K562 (cell line): ENCODE measurements around the gene MBOAT1. TPM values are rescaled to one million over a fixed set of nuclear protein-coding genes. Genes with fewer than 3 reads are reported as not detected.

Experiments used
- ATAC-seq: fragments of 200-7000 bp; cut with Tn5 transposase; 3 replicates; pipeline ENCODE4 v1.9.1; 2020; ENCODE audit warnings: moderate library complexity
- BruUV-seq: library from RNA; stranded (reverse); fragments of 400-500 nt; replicated peaks from 2 replicates; lab custom pipeline; 2021; lab: Mats Ljungman, UMichigan
- CTCF ChIA-PET: fragments of 300-600 bp; formaldehyde crosslinking; extraction: SDS; loops from one replicate; lab custom pipeline; 2021; ENCODE audit warnings: low intra/inter-chr PET ratio; lab: Yijun Ruan, JAX
- POLR2A ChIA-PET: fragments of 300-600, 350-650 bp; sonication (Branson Sonifier 250); formaldehyde crosslinking; extraction: SDS; loops from one replicate; lab custom pipeline; 2021; ENCODE audit warnings: antibody characterized with exemption, inconsistent platforms; lab: Yijun Ruan, JAX
- DNase-seq, 4 experiments: peaks; one replicate each; pipeline versions ENCODE4 v3.0.0 to v3.0.0-alpha.2; 2011 to 2018; ENCODE audit warnings: low spot score in 3 of 4, mixed read lengths in 3 of 4; ENCODE audit errors: extremely low read depth in 1 of 4
- FAIRE-seq: peaks from 2 replicates; lab custom pipeline; 2011; peaks lifted over from hg19 to GRCh38; lab: Jason Lieb, UNC
- H2AFZ ChIP-seq: 2 replicates; pipeline ENCODE4 v1.6.0; 2011; ENCODE audit warnings: low read depth, low read length, control low read depth, inconsistent platforms
- H3K27ac ChIP-seq: fragments of 200-600 bp; 3 replicates; pipeline ENCODE4 v1.8.0; 2011; ENCODE audit warnings: low read depth, mild to moderate bottlenecking, control low read depth, inconsistent platforms, low read length, moderate library complexity, mixed read lengths; ENCODE audit errors: extremely low read depth
- H3K27me3 ChIP-seq, 2 experiments: fragments of 300-600 bp in 1 of 2; 2 replicates in 1 of 2; 3 replicates in 1 of 2; pipeline versions ENCODE4 v1.6.0 to v1.8.0; 2011; ENCODE audit warnings: inconsistent platforms in 2 of 2, low read length in 2 of 2, mild to moderate bottlenecking in 1 of 2, mixed read lengths in 1 of 2, moderate library complexity in 1 of 2; ENCODE audit not compliant: control insufficient read depth in 2 of 2, insufficient read depth in 2 of 2
- H3K36me3 ChIP-seq: fragments of 300-600 bp; 3 replicates; pipeline ENCODE4 v1.8.0; 2011; ENCODE audit warnings: mild to moderate bottlenecking, low read length, inconsistent platforms; ENCODE audit not compliant: control insufficient read depth, insufficient read depth
- H3K4me1 ChIP-seq, 2 experiments: fragments of 200-600 bp in 1 of 2; replicated peaks in 1 of 2; 2 replicates in 1 of 2; 3 replicates in 1 of 2; pipeline versions ENCODE4 v1.5.1 to v1.8.0; 2011; ENCODE audit warnings: inconsistent platforms in 2 of 2, low read length in 2 of 2, mild to moderate bottlenecking in 1 of 2, mixed read lengths in 1 of 2, moderate library complexity in 1 of 2; ENCODE audit not compliant: control insufficient read depth in 2 of 2, insufficient read depth in 2 of 2
- H3K4me2 ChIP-seq: 2 replicates; pipeline ENCODE4 v1.6.1; 2011; ENCODE audit warnings: low read length, control low read depth, inconsistent platforms, mixed read lengths; ENCODE audit not compliant: insufficient read depth
- H3K4me3 ChIP-seq: fragments of 200-600 bp; sonication (generic), shearing (Covaris generic); 2 replicates; pipeline ENCODE4 v1.5.1; 2016; ENCODE audit warnings: control low read depth, inconsistent platforms
- H3K79me2 ChIP-seq: fragments of 200-600 bp; 3 replicates; pipeline ENCODE4 v1.8.0; 2011; ENCODE audit warnings: low read length, inconsistent platforms; ENCODE audit not compliant: control insufficient read depth, insufficient read depth
- H3K9ac ChIP-seq, 2 experiments: 2 replicates each; pipeline versions ENCODE4 v1.6.0 to v1.6.1; 2011; ENCODE audit warnings: low read depth in 2 of 2, low read length in 2 of 2, control low read depth in 1 of 2, inconsistent platforms in 1 of 2, mild to moderate bottlenecking in 1 of 2, mixed read lengths in 1 of 2; ENCODE audit not compliant: insufficient read depth in 1 of 2
- H3K9me1 ChIP-seq: one replicate; pipeline ENCODE4 v1.6.0; 2011; ENCODE audit warnings: inconsistent platforms, mild to moderate bottlenecking, low read length, moderate library complexity; ENCODE audit not compliant: control insufficient read depth, insufficient read depth
- H3K9me3 ChIP-seq: replicated peaks from 2 replicates; pipeline ENCODE4 v1.5.1; 2011; ENCODE audit warnings: low read depth, low read length, inconsistent platforms; ENCODE audit not compliant: control insufficient read depth, insufficient read depth
- H4K20me1 ChIP-seq: replicated peaks from 2 replicates; pipeline ENCODE4 v1.6.1; 2011; ENCODE audit warnings: low read length, inconsistent platforms, mixed read lengths; ENCODE audit not compliant: control insufficient read depth, insufficient read depth
- C11orf30 ChIP-seq: fragments of 450-650 bp; IDR thresholded peaks from 2 replicates; pipeline ENCODE4 v1.6.1; 2016; ENCODE audit warnings: low read depth, mild to moderate bottlenecking
- CBX2 ChIP-seq: fragments of 200-600 bp; sonication (generic); IDR thresholded peaks from one replicate; pipeline ENCODE4 v1.6.1; 2012; ENCODE audit warnings: mild to moderate bottlenecking, low read length, inconsistent platforms; ENCODE audit not compliant: insufficient read depth, poor library complexity, severe bottlenecking
- CCAR2 ChIP-seq: fragments of 200-400 bp; formaldehyde crosslinking; IDR thresholded peaks from 2 replicates; pipeline ENCODE4 v1.6.1; 2017; ENCODE audit warnings: mild to moderate bottlenecking, low read depth, low read length
- DMBX1 ChIP-seq: fragments of 250-450 bp; sonication (Bioruptor Pico); IDR thresholded peaks from 2 replicates; pipeline ENCODE4 v1.8.0; 2022; ENCODE audit warnings: inconsistent platforms, mild to moderate bottlenecking, moderate library complexity, borderline replicate concordance
- ESRRA ChIP-seq: fragments of 450-650 bp; IDR thresholded peaks from 2 replicates; pipeline ENCODE4 v1.6.1; 2014; ENCODE audit warnings: low read depth, mild to moderate bottlenecking, moderate library complexity, borderline replicate concordance
- FOXJ2 ChIP-seq: fragments of 200-800 bp; sonication (Bioruptor generic); IDR thresholded peaks from 2 replicates; pipeline ENCODE4 v1.6.1; 2016; ENCODE audit warnings: missing genetic modification characterization, missing compliant biosample characterization
- GABPA ChIP-seq: fragments of 200-800 bp; sonication (Bioruptor generic); conservative IDR thresholded peaks from 2 replicates; pipeline ENCODE4 v1.6.1; 2016; ENCODE audit warnings: low read depth, missing genetic modification characterization, missing compliant biosample characterization
- KLF13 ChIP-seq: fragments of 450-650 bp; IDR thresholded peaks from 2 replicates; pipeline ENCODE4 v1.6.1; 2016; ENCODE audit warnings: missing genetic modification characterization, low read depth, mild to moderate bottlenecking, missing compliant biosample characterization, moderate library complexity, borderline replicate concordance
- LARP7 ChIP-seq: fragments of 450-650 bp; IDR thresholded peaks from 2 replicates; pipeline ENCODE4 v1.6.1; 2016
- MCM5 ChIP-seq: fragments of 450-650 bp; IDR thresholded peaks from 2 replicates; pipeline ENCODE4 v1.6.1; 2016; ENCODE audit warnings: low read depth
- PHB ChIP-seq: fragments of 250-450 bp; sonication (Bioruptor Pico); IDR thresholded peaks from 2 replicates; pipeline ENCODE4 v1.5.0; 2021
- POLR2G ChIP-seq: fragments of 200-400 bp; formaldehyde crosslinking; IDR thresholded peaks from 2 replicates; pipeline ENCODE4 v1.6.1; 2017; ENCODE audit warnings: low read depth, mild to moderate bottlenecking, antibody characterized with exemption, low read length, moderate library complexity
- TGIF2 ChIP-seq: sonication (generic); formaldehyde crosslinking; IDR thresholded peaks from 2 replicates; pipeline ENCODE4 v1.8.1; 2022; ENCODE audit warnings: mild to moderate bottlenecking, missing genetic modification reagents, moderate library complexity
- VEZF1 ChIP-seq: fragments of 200-800 bp; sonication (Bioruptor generic); IDR thresholded peaks from 2 replicates; pipeline ENCODE4 v1.6.1; 2017; ENCODE audit warnings: missing genetic modification characterization, missing compliant biosample characterization
- XRCC5 ChIP-seq: fragments of 200-400 bp; formaldehyde crosslinking; IDR thresholded peaks from 2 replicates; pipeline ENCODE4 v1.6.1; 2017; ENCODE audit warnings: low read depth, mild to moderate bottlenecking, low read length
- ZFP30 ChIP-seq: fragments of 250-450 bp; sonication (Bioruptor Pico); IDR thresholded peaks from 2 replicates; pipeline ENCODE4 v1.8.0; 2022; ENCODE audit warnings: moderate library complexity, mild to moderate bottlenecking, inconsistent platforms, borderline replicate concordance
- ZNF408 ChIP-seq: fragments of 250-450 bp; sonication (Bioruptor Pico); IDR thresholded peaks from 2 replicates; pipeline ENCODE4 v1.4.0; 2020; ENCODE audit warnings: low read depth, mild to moderate bottlenecking, moderate library complexity
- WGBS: fragments of 100-300 bp; shearing (Covaris generic); methylation state at CpG from one replicate; pipeline ENCODE4 v1.1.6; 2016; ENCODE audit warnings: low coverage, mixed read lengths; ENCODE audit not compliant: insufficient coverage; ENCODE audit errors: missing lambda C conversion rate; 5-methylcytosine and 5-hydroxymethylcytosine counted together
- in situ Hi-C: fragments of 300-500 bp; cut with MboI; formaldehyde crosslinking; loops from 4 replicates; pipeline ENCODE4 v1.15.0; 2018; ENCODE audit warnings: inconsistent platforms, mixed read lengths
- intact Hi-C: fragments of 100-400 bp; cut with micrococcal nuclease; formaldehyde crosslinking; loops from 2 replicates; pipeline ENCODE4 v1.14.2; 2022
- polyA plus RNA-seq, 8 experiments: library from polyadenylated mRNA; depleted of rRNA in 4 of 8; stranded (reverse) in 5 of 8; unstranded in 3 of 8; fragments of >200 nt; fragmentation: Nextera tagmentation in 2 of 8; fragmentation: Illumina TruSeq in 1 of 8; extraction: Ambion mirVana in 2 of 8; extraction: Trizol in 1 of 8; gene quantifications; 2 replicates each; pipeline versions ENCODE4 v1.2.1 to v1.2.3, GENCODE V29; 2011 to 2014; ENCODE audit warnings: inconsistent platforms in 1 of 8, missing spikeins in 1 of 8
- total RNA-seq, 7 experiments: library from RNA; depleted of rRNA in 6 of 7; stranded (reverse); fragments of >200 nt in 6 of 7; fragmentation: Illumina TruSeq in 2 of 7; extraction: Trizol in 2 of 7; gene quantifications; 2 replicates each; pipeline versions ENCODE4 v1.2.1 to v1.2.3, GENCODE V29; 2011 to 2021; ENCODE audit warnings: low replicate concordance in 1 of 7
- TF ChIP-seq, protein P1 (sequence below): fragments of 250-450 bp; sonication (Bioruptor Pico); IDR thresholded peaks from 2 replicates; pipeline ENCODE4 v1.4.0; 2020; ENCODE audit warnings: mild to moderate bottlenecking, moderate library complexity
- TF ChIP-seq, protein P2 (sequence below): sonication (generic); formaldehyde crosslinking; IDR thresholded peaks from 2 replicates; pipeline ENCODE4 v1.4.0; 2020; ENCODE audit warnings: mild to moderate bottlenecking, missing genetic modification reagents

MBOAT1 gene
- total and polyA plus RNA-seq, 9 of the 15 experiments (the other 6 are each of a cell fraction or from before 2014, with no cell fraction given): 0.13 to 16.5 (median 10.3) TPM

- ChIA-PET CTCF (no interaction called here), POLR2A (interaction anchor here (3.3 kb wide), 1 partner anchor 10 kb away, joined by 7 read pairs; no protein-coding TSS in a partner anchor)
- Histone ChIP-seq H3K36me3 (no peaks in the 10 kb centered on the region), H3K4me1 (no peaks in the 10 kb centered on the region), H3K4me3 (no peak overlapping the region), H3K9me3 (no peaks in the 10 kb centered on the region), H3K4me2 (no peak overlapping the region), H3K79me2 (no peaks in the 10 kb centered on the region), H3K27ac (no peak overlapping the region), H3K9ac (no peak overlapping the region), H2AFZ (0 out of 2 replicates have a peak overlapping the region, but pooled peaks have one; percentile 48), H3K9me1 (no peaks in the 10 kb centered on the region), H3K27me3 (no peaks in the 10 kb centered on the region), H4K20me1 (no peaks in the 10 kb centered on the region)
- DNase-seq (no peak), FAIRE-seq (no peak), ATAC-seq (no peak)
- intact Hi-C loops (no loop called here), in situ Hi-C loops (no loop called here)
- BruUV-seq: no TSS peak
- TF ChIP-seq, protein P1, sequence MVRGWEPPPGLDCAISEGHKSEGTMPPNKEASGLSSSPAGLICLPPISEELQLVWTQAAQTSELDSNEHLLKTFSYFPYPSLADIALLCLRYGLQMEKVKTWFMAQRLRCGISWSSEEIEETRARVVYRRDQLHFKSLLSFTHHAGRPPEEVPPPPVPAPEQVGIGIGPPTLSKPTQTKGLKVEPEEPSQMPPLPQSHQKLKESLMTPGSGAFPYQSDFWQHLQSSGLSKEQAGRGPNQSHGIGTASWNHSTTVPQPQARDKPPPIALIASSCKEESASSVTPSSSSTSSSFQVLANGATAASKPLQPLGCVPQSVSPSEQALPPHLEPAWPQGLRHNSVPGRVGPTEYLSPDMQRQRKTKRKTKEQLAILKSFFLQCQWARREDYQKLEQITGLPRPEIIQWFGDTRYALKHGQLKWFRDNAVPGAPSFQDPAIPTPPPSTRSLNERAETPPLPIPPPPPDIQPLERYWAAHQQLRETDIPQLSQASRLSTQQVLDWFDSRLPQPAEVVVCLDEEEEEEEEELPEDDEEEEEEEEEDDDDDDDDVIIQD (CRISPR knock-in tag): no peak
- no peak for TF ChIP-seq C11orf30
- TF ChIP-seq, protein P2, sequence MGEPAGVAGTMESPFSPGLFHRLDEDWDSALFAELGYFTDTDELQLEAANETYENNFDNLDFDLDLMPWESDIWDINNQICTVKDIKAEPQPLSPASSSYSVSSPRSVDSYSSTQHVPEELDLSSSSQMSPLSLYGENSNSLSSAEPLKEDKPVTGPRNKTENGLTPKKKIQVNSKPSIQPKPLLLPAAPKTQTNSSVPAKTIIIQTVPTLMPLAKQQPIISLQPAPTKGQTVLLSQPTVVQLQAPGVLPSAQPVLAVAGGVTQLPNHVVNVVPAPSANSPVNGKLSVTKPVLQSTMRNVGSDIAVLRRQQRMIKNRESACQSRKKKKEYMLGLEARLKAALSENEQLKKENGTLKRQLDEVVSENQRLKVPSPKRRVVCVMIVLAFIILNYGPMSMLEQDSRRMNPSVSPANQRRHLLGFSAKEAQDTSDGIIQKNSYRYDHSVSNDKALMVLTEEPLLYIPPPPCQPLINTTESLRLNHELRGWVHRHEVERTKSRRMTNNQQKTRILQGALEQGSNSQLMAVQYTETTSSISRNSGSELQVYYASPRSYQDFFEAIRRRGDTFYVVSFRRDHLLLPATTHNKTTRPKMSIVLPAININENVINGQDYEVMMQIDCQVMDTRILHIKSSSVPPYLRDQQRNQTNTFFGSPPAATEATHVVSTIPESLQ: no peak
- TF ChIP-seq ESRRA: no peak
- TF ChIP-seq KLF13 (tag): no peak
- no peak for TF ChIP-seq CBX2
- TF ChIP-seq TGIF2: no peak
- no peak for TF ChIP-seq XRCC5
- TF ChIP-seq PHB: no peak
- TF ChIP-seq ZFP30 (CRISPR knock-in tag): no peak
- TF ChIP-seq MCM5: no peak
- TF ChIP-seq LARP7: no peak
- no peak for TF ChIP-seq POLR2G
- TF ChIP-seq CCAR2: no peak
- TF ChIP-seq GABPA: no peak
- no peak for TF ChIP-seq ZNF408
- no peak for TF ChIP-seq FOXJ2 (tag)
- TF ChIP-seq VEZF1 (CRISPR knock-in tag): no peak
- no peak for TF ChIP-seq DMBX1 (CRISPR knock-in tag)
- 68% methylated on average over 7 of the region's 7 CpGs for WGBS
Measured at GRCh38 chr6:20260360-20260759, 48.1 kb upstream of the MBOAT1 start.
